PC-9 (cell line): ENCODE results near the gene GPR108. TPM values are rescaled to one million over a fixed set of nuclear protein-coding genes. Genes with fewer than 3 reads are reported as not detected.

Experiments
- BruUV-seq: library from RNA; stranded (reverse); fragments of 400-500 nt; replicated peaks from 2 replicates; lab custom pipeline; 2021; lab: Mats Ljungman, UMichigan
- CTCF ChIA-PET: fragments of 300-600 bp; sonication (Branson Sonifier 250); formaldehyde crosslinking; loops from one replicate; lab custom pipeline; 2022; ENCODE audit warnings: antibody characterized with exemption; lab: Charles Lee
- POLR2A ChIA-PET: fragments of 300-600 bp; sonication (Branson Sonifier 250); formaldehyde crosslinking; loops from one replicate; lab custom pipeline; 2022; ENCODE audit warnings: antibody characterized with exemption; ENCODE audit not compliant: unreplicated experiment; lab: Charles Lee
- DNase-seq, 2 experiments: peaks; one replicate each; pipeline versions ENCODE4 v3.0.0 to v3.0.0-alpha.2; 2015 to 2022; ENCODE audit warnings: mixed read lengths in 1 of 2
- H2AFZ ChIP-seq: fragments of 200-600 bp; sonication (generic); 2 replicates; pipeline ENCODE4 v1.8.1; 2017; ENCODE audit warnings: antibody characterized with exemption
- H3F3A ChIP-seq: fragments of 200-600 bp; sonication (generic); 2 replicates; pipeline ENCODE4 v1.8.1; 2017; ENCODE audit warnings: antibody characterized with exemption, mild to moderate bottlenecking, low read depth; ENCODE audit not compliant: insufficient read depth
- H3K27ac ChIP-seq: fragments of 200-600 bp; sonication (generic); 2 replicates; pipeline ENCODE4 v1.6.1; 2016; ENCODE audit warnings: mixed run types
- H3K27me3 ChIP-seq: fragments of 200-600 bp; sonication (generic); 2 replicates; pipeline ENCODE4 v1.6.1; 2016; ENCODE audit warnings: low read depth, mixed run types; ENCODE audit not compliant: insufficient read depth
- H3K36me3 ChIP-seq: fragments of 200-600 bp; sonication (generic); 2 replicates; pipeline ENCODE4 v1.6.1; 2016; ENCODE audit warnings: low read depth, mixed run types
- H3K4me1 ChIP-seq: fragments of 200-600 bp; sonication (generic); replicated peaks from 2 replicates; pipeline ENCODE4 v1.6.1; 2016; ENCODE audit warnings: mixed run types; ENCODE audit not compliant: insufficient read depth
- H3K4me2 ChIP-seq: fragments of 200-600 bp; sonication (generic); 2 replicates; pipeline ENCODE4 v1.6.1; 2017; ENCODE audit warnings: mixed run types
- H3K4me3 ChIP-seq: fragments of 200-600 bp; sonication (generic); 2 replicates; pipeline ENCODE4 v1.6.1; 2016; ENCODE audit warnings: mixed run types
- H3K79me2 ChIP-seq: fragments of 200-600 bp; sonication (generic); 2 replicates; pipeline ENCODE4 v1.6.1; 2017; ENCODE audit warnings: low read depth, mixed run types
- H3K9me2 ChIP-seq: fragments of 200-600 bp; sonication (generic); 2 replicates; pipeline ENCODE4 v1.8.1; 2017; ENCODE audit warnings: mild to moderate bottlenecking; ENCODE audit not compliant: insufficient read depth
- H3K9me3 ChIP-seq: fragments of 200-600 bp; sonication (generic); 2 replicates; pipeline ENCODE4 v1.8.1; 2016; ENCODE audit warnings: low read depth; ENCODE audit not compliant: insufficient read depth
- H4K20me1 ChIP-seq: fragments of 200-600 bp; sonication (generic); 2 replicates; pipeline ENCODE4 v1.8.1; 2017; ENCODE audit not compliant: insufficient read depth
- CTCF ChIP-seq: fragments of 200-600 bp; sonication (generic); conservative IDR thresholded peaks from 2 replicates; pipeline ENCODE4 v1.6.1; 2017; ENCODE audit warnings: mixed run types, antibody characterized with exemption, mild to moderate bottlenecking, moderate library complexity
- EZH2 ChIP-seq: fragments of 200-600 bp; sonication (generic); IDR thresholded peaks from 2 replicates; pipeline ENCODE4 v1.8.0; 2017; ENCODE audit warnings: antibody characterized with exemption, low read depth
- intact Hi-C: fragments of 100-400 bp; cut with micrococcal nuclease; formaldehyde crosslinking; loops from one replicate; pipeline ENCODE4 v1.10.0; 2022; ENCODE audit not compliant: unreplicated experiment
- total RNA-seq: library from RNA; stranded (reverse); gene quantifications from 2 replicates; pipeline ENCODE4 v1.2.3, GENCODE V29; 2021

GPR108 gene
- total RNA-seq, 1 experiment from 2014 or later = 66.8 TPM

- Histone ChIP-seq H3K27ac (peak overlapping the region; percentile 88; the same call in 1 of the 2 replicates), H3K4me1 (peaks cover 56% of the 10 kb centered on the region), H3K27me3 (no peaks in the 10 kb centered on the region), H3K4me3 (no peak overlapping the region), H3K9me2 (no peaks in the 10 kb centered on the region), H4K20me1 (peaks cover 5% of the 10 kb centered on the region; the same call in 1 of the 2 replicates), H3K4me2 (peak overlapping the region; percentile 81), H3K9me3 (no peaks in the 10 kb centered on the region), H3K79me2 (peaks cover 54% of the 10 kb centered on the region), H2AFZ (no peak overlapping the region), H3F3A (peaks cover 63% of the 10 kb centered on the region), H3K36me3 (peaks cover 12% of the 10 kb centered on the region; the same call in 1 of the 2 replicates)
- intact Hi-C loops = no loop called here
- TF ChIP-seq CTCF = no peak
- no peak for TF ChIP-seq EZH2
- no TSS peak for BruUV-seq
- no peak for DNase-seq
- POLR2A ChIA-PET = no interaction called here
- CTCF ChIA-PET = no interaction called here
Observed at GRCh38 chr19:6743066-6743465, 5.7 kb upstream of the GPR108 start.

- Histone ChIP-seq H3K9me3 (no peaks in the 10 kb centered on the region), H3K27me3 (no peaks in the 10 kb centered on the region), H3K9me2 (no peaks in the 10 kb centered on the region), H3K79me2 (peaks cover 46% of the 10 kb centered on the region), H3K27ac (peak overlapping the region; percentile 61), H4K20me1 (0 out of 2 replicates have a peak, but pooled peaks cover 5% of the 10 kb centered on the region), H2AFZ (no peak overlapping the region), H3K36me3 (0 out of 2 replicates have a peak, but pooled peaks cover 3% of the 10 kb centered on the region), H3K4me1 (peaks cover 58% of the 10 kb centered on the region), H3K4me3 (peak overlapping the region; percentile 91), H3K4me2 (peak overlapping the region; percentile 81), H3F3A (peaks cover 61% of the 10 kb centered on the region)
- POLR2A ChIA-PET = no interaction called here
- peak; percentile 71 to 76 for DNase-seq
- no TSS peak for BruUV-seq
- TF ChIP-seq CTCF (no peak), EZH2 (no peak)
- CTCF ChIA-PET = no interaction called here
- intact Hi-C loops = no loop called here
Observed at GRCh38 chr19:6740589-6741343, 3.4 kb upstream of the GPR108 start.

GRCh38 chr19:6739883-6740588, 2.7 kb upstream of the GPR108 start:
- Histone ChIP-seq H3K27ac (peak overlapping the region; percentile 61), H3K36me3 (no peaks in the 10 kb centered on the region), H3K9me3 (no peaks in the 10 kb centered on the region), H3K27me3 (no peaks in the 10 kb centered on the region), H3K79me2 (peaks cover 50% of the 10 kb centered on the region), H3K9me2 (no peaks in the 10 kb centered on the region), H4K20me1 (0 out of 2 replicates have a peak, but pooled peaks cover 5% of the 10 kb centered on the region), H3K4me3 (peak overlapping the region; percentile 91), H2AFZ (no peak overlapping the region), H3K4me2 (peak overlapping the region; percentile 81), H3K4me1 (peaks cover 52% of the 10 kb centered on the region), H3F3A (peaks cover 61% of the 10 kb centered on the region)
- CTCF ChIA-PET = no interaction called here
- TF ChIP-seq EZH2 = no peak
- no peak for TF ChIP-seq CTCF
- POLR2A ChIA-PET = interaction anchor here (0.6 kb wide), 1 partner anchor 223 kb away, joined by 4 read pairs; no protein-coding TSS in a partner anchor
- intact Hi-C loops = loop anchor here (1.0 to 5.0 kb wide), 3 partner anchors 61 to 613 kb away; partner anchors contain the start of gene CRB3
- BruUV-seq = TSS peak; percentile 38
- DNase-seq = peak in 1 of 2 experiments; percentile 42
